GM23248 (cell line): ENCODE results near the gene ZNF488.

Experiments
- EZH2 ChIP-seq: fragments of 200-600 bp; sonication (generic); IDR thresholded peaks from 2 replicates; pipeline ENCODE4 v1.6.1; 2018; ENCODE audit warnings: antibody characterized with exemption, mild to moderate bottlenecking; ENCODE audit not compliant: insufficient read depth, poor library complexity, severe bottlenecking
- EZH2phosphoT487 ChIP-seq: fragments of 200-600 bp; sonication (generic); IDR thresholded peaks from 2 replicates; pipeline ENCODE4 v1.6.1; 2018; ENCODE audit warnings: antibody characterized with exemption, moderate library complexity, mild to moderate bottlenecking, low read depth; ENCODE audit not compliant: insufficient read depth

DNA sequence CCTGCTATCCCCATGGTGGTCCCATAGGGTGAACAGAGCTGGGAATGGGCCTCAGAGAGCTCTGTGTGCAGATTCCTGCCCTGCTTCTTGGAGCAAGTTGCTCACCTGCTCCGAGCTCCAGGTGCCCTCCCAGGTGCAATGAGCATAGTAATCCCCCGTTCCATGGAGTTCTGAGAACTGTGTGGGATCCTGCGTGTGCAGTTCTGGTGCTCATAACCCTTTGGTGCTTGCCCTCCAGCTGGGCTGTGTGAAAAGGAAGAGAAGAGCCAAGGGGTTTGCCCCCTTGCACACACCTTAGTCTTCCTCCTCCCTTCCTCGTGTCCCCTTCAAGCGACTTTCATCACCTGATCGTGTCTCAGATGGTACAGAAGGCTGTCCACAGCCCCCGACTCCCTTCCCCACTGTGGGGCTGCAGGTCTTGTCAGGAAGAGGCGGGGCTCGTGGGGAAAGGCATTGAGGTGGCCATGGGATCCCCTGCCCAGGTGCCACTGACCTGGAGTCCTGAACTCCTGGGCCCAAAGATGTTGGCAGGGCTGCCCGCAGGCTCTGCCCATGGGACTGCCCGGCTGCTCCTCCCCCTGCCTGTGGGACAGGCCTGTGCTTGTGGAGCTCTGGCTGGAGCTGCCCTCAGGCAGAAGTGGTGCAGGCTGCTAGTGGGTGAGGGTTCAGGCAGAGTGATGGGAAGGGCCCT, 21.9 kb upstream of the ZNF488 start:
- TF ChIP-seq EZH2phosphoT487: no peak
- no peak for TF ChIP-seq EZH2
